SK-N-SH (cell line): Measurements from ENCODE around the gene ZNF414.

Experiments
- CHD2 ChIP-seq: fragments of 150-350 bp; IDR thresholded peaks from 2 replicates; pipeline ENCODE4 v1.6.1; 2018; ENCODE audit warnings: low read length; ENCODE audit not compliant: partially characterized antibody
- CTCF ChIP-seq: fragments of 200-600 bp; sonication (generic); IDR thresholded peaks from 2 replicates; pipeline ENCODE4 v1.6.1; 2017; ENCODE audit warnings: antibody characterized with exemption, mild to moderate bottlenecking, moderate library complexity
- EP300 ChIP-seq, 2 experiments: IDR thresholded peaks; 2 replicates each; pipeline versions ENCODE4 v1.4.0 to v1.6.1; 2012; ENCODE audit warnings: borderline replicate concordance in 1 of 2, low read depth in 1 of 2, low read length in 1 of 2
- GATA2 ChIP-seq: sonication (generic); formaldehyde crosslinking; IDR thresholded peaks from 2 replicates; pipeline ENCODE4 v1.5.0; 2020; ENCODE audit warnings: mild to moderate bottlenecking, missing genetic modification reagents
- MAX ChIP-seq: IDR thresholded peaks from 2 replicates; pipeline ENCODE4 v1.4.0; 2012; ENCODE audit warnings: low read depth
- POLR2AphosphoS5 ChIP-seq: IDR thresholded peaks from 2 replicates; pipeline ENCODE4 v1.6.1; 2012; ENCODE audit warnings: low read depth, low read length
- RAD21 ChIP-seq: IDR thresholded peaks from 2 replicates; pipeline ENCODE4 v1.6.1; 2012; ENCODE audit warnings: mild to moderate bottlenecking, low read length
- TAF1 ChIP-seq: IDR thresholded peaks from 2 replicates; pipeline ENCODE4 v1.6.1; 2012; ENCODE audit warnings: low read depth, mild to moderate bottlenecking, low read length, moderate library complexity, borderline replicate concordance
- TEAD4 ChIP-seq: IDR thresholded peaks from 2 replicates; pipeline ENCODE4 v1.4.0; 2012; ENCODE audit warnings: mild to moderate bottlenecking, borderline replicate concordance; ENCODE audit not compliant: insufficient read depth
- YY1 ChIP-seq: IDR thresholded peaks from 2 replicates; pipeline ENCODE4 v1.4.0; 2012; ENCODE audit warnings: low read depth, mild to moderate bottlenecking
- ZBTB33 ChIP-seq: IDR thresholded peaks from 2 replicates; pipeline ENCODE4 v1.4.0; 2012; ENCODE audit warnings: low read depth, borderline replicate concordance
- TF ChIP-seq, protein P1 (sequence below): IDR thresholded peaks from 2 replicates; pipeline ENCODE4 v1.6.1; 2012; ENCODE audit warnings: mild to moderate bottlenecking, low read depth, low read length, moderate library complexity

- TF ChIP-seq CTCF (no peak), MAX (no peak), EP300 (IDR thresholded peaks at IDR 0.05; ENCODE audit: borderline replicate concordance in 1 of 2, low read depth in 1 of 2, low read length in 1 of 2) (no peak), ZBTB33 (no peak), POLR2AphosphoS5 (no peak), CHD2 (no peak), TEAD4 (no peak), YY1 (no peak), RAD21 (no peak), GATA2 (CRISPR knock-in tag) (no peak), TAF1 (no peak)
- TF ChIP-seq, protein P1, sequence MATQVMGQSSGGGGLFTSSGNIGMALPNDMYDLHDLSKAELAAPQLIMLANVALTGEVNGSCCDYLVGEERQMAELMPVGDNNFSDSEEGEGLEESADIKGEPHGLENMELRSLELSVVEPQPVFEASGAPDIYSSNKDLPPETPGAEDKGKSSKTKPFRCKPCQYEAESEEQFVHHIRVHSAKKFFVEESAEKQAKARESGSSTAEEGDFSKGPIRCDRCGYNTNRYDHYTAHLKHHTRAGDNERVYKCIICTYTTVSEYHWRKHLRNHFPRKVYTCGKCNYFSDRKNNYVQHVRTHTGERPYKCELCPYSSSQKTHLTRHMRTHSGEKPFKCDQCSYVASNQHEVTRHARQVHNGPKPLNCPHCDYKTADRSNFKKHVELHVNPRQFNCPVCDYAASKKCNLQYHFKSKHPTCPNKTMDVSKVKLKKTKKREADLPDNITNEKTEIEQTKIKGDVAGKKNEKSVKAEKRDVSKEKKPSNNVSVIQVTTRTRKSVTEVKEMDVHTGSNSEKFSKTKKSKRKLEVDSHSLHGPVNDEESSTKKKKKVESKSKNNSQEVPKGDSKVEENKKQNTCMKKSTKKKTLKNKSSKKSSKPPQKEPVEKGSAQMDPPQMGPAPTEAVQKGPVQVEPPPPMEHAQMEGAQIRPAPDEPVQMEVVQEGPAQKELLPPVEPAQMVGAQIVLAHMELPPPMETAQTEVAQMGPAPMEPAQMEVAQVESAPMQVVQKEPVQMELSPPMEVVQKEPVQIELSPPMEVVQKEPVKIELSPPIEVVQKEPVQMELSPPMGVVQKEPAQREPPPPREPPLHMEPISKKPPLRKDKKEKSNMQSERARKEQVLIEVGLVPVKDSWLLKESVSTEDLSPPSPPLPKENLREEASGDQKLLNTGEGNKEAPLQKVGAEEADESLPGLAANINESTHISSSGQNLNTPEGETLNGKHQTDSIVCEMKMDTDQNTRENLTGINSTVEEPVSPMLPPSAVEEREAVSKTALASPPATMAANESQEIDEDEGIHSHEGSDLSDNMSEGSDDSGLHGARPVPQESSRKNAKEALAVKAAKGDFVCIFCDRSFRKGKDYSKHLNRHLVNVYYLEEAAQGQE: no peak
Observed at GRCh38 chr19:8530061-8530679, 16.2 kb upstream of the ZNF414 start.
